ENCODE results near the gene IFNL4. TPM values are rescaled to one million over a fixed set of nuclear protein-coding genes. Genes with fewer than 3 reads are reported as not detected.
"Not testable (repeated sequence)": the region's sequence is repeated elsewhere in the genome, so short reads cannot be mapped to it uniquely, and the experiment has no call there.

IFNL4 gene
- total RNA-seq, 1 donor from 2014 or later, result not detected

- no peaks in the 10 kb centered on the region for H3K36me3 Mint-ChIP-seq (ENCODE audit: low read depth)
Measured at GRCh38 chr19:39230096-39230764, 18.4 kb downstream of the IFNL4 start.

GRCh38 chr19:39224910-39225309 is 23.7 kb downstream of the IFNL4 start:
- intact Hi-C loops (cut with micrococcal nuclease), result no loop called here
- DNase-seq (ENCODE audit: low spot score), result no peak

More at GRCh38 chr19:39230096-39230764, 18.4 kb downstream of the IFNL4 start:
- H3K27me3 Mint-ChIP-seq (ENCODE audit: insufficient read depth), result peaks cover 13% of the 10 kb centered on the region
- DNase-seq (ENCODE audit: low spot score), result no peak
- H3K4me3 Mint-ChIP-seq, result no peak overlapping the region
- no peaks in the 10 kb centered on the region for H3K9me3 Mint-ChIP-seq
- intact Hi-C loops (cut with micrococcal nuclease), result no loop called here
- H3K27ac Mint-ChIP-seq, result no peak overlapping the region
- no peaks in the 10 kb centered on the region for H3K4me1 Mint-ChIP-seq (ENCODE audit: low read depth)

GRCh38 chr19:39223703-39224279 is 24.9 kb downstream of the IFNL4 start:
- no peak for DNase-seq (ENCODE audit: low spot score)

More at GRCh38 chr19:39224910-39225309, 23.7 kb downstream of the IFNL4 start:
- Mint-ChIP-seq H3K4me3 (no peak overlapping the region), H3K4me1 (ENCODE audit: low read depth) (no peaks in the 10 kb centered on the region), H3K27ac (no peak overlapping the region), H3K9me3 (no peaks in the 10 kb centered on the region), H3K36me3 (ENCODE audit: low read depth) (no peaks in the 10 kb centered on the region), H3K27me3 (ENCODE audit: insufficient read depth) (peaks cover 20% of the 10 kb centered on the region)

GRCh38 chr19:39219108-39219507 is 29.5 kb downstream of the IFNL4 start:
- H3K27ac Mint-ChIP-seq; H3K9me3 Mint-ChIP-seq; H3K4me1 Mint-ChIP-seq (ENCODE audit: low read depth); DNase-seq (ENCODE audit: low spot score); H3K4me3 Mint-ChIP-seq; H3K36me3 Mint-ChIP-seq (ENCODE audit: low read depth); intact Hi-C loops (cut with micrococcal nuclease): not testable (repeated sequence)
- peaks cover 12% of the 10 kb centered on the region for H3K27me3 Mint-ChIP-seq (ENCODE audit: insufficient read depth)

More at GRCh38 chr19:39223703-39224279, 24.9 kb downstream of the IFNL4 start:
- Mint-ChIP-seq H3K4me1 (ENCODE audit: low read depth) (no peaks in the 10 kb centered on the region), H3K36me3 (ENCODE audit: low read depth) (no peaks in the 10 kb centered on the region), H3K27me3 (ENCODE audit: insufficient read depth) (peaks cover 19% of the 10 kb centered on the region), H3K4me3 (no peak overlapping the region), H3K27ac (no peak overlapping the region), H3K9me3 (no peaks in the 10 kb centered on the region)
- intact Hi-C loops (cut with micrococcal nuclease), result no loop called here

GRCh38 chr19:39218230-39219007 is 30.2 kb downstream of the IFNL4 start:
- no peak overlapping the region for H3K4me3 Mint-ChIP-seq
- no peak overlapping the region for H3K27ac Mint-ChIP-seq
- no peak for DNase-seq (ENCODE audit: low spot score)
- peaks cover 12% of the 10 kb centered on the region for H3K27me3 Mint-ChIP-seq (ENCODE audit: insufficient read depth)
- no peaks in the 10 kb centered on the region for H3K4me1 Mint-ChIP-seq (ENCODE audit: low read depth)
- H3K9me3 Mint-ChIP-seq, result no peaks in the 10 kb centered on the region
- no peaks in the 10 kb centered on the region for H3K36me3 Mint-ChIP-seq (ENCODE audit: low read depth)
- intact Hi-C loops (cut with micrococcal nuclease), result no loop called here

- no peak overlapping the region for H3K4me3 Mint-ChIP-seq
Measured at GRCh38 chr19:39217094-39217493, 31.6 kb downstream of the IFNL4 start.

GRCh38 chr19:39215323-39215722 is 33.3 kb downstream of the IFNL4 start:
- H3K27me3 Mint-ChIP-seq (ENCODE audit: insufficient read depth); H3K4me1 Mint-ChIP-seq (ENCODE audit: low read depth); intact Hi-C loops (cut with micrococcal nuclease); H3K9me3 Mint-ChIP-seq; H3K36me3 Mint-ChIP-seq (ENCODE audit: low read depth); H3K4me3 Mint-ChIP-seq; DNase-seq (ENCODE audit: low spot score); H3K27ac Mint-ChIP-seq: not testable (repeated sequence)

More at GRCh38 chr19:39217094-39217493, 31.6 kb downstream of the IFNL4 start:
- no peaks in the 10 kb centered on the region for H3K36me3 Mint-ChIP-seq (ENCODE audit: low read depth)
- intact Hi-C loops (cut with micrococcal nuclease), result no loop called here
- no peaks in the 10 kb centered on the region for H3K9me3 Mint-ChIP-seq
- peaks cover 7% of the 10 kb centered on the region for H3K27me3 Mint-ChIP-seq (ENCODE audit: insufficient read depth)
- no peak overlapping the region for H3K27ac Mint-ChIP-seq
- DNase-seq (ENCODE audit: low spot score), result no peak
- H3K4me1 Mint-ChIP-seq (ENCODE audit: low read depth), result no peaks in the 10 kb centered on the region

- intact Hi-C loops (cut with micrococcal nuclease), result loop anchor here (1.0 kb wide), 2 partner anchors 116 to 199 kb away; no protein-coding TSS in a partner anchor
- DNase-seq (ENCODE audit: low spot score), result peak; percentile 38
- Mint-ChIP-seq H3K27ac (no peak overlapping the region), H3K4me3 (no peak overlapping the region), H3K4me1 (ENCODE audit: low read depth) (no peaks in the 10 kb centered on the region), H3K27me3 (ENCODE audit: insufficient read depth) (peaks cover 4% of the 10 kb centered on the region), H3K9me3 (no peaks in the 10 kb centered on the region), H3K36me3 (ENCODE audit: low read depth) (no peaks in the 10 kb centered on the region)
Measured at GRCh38 chr19:39212375-39212742, 36.3 kb downstream of the IFNL4 start.

GRCh38 chr19:39211731-39212374 is 36.8 kb downstream of the IFNL4 start:
- no peak overlapping the region for H3K4me3 Mint-ChIP-seq
- H3K27ac Mint-ChIP-seq, result no peak overlapping the region
- DNase-seq (ENCODE audit: low spot score), result no peak
- H3K27me3 Mint-ChIP-seq (ENCODE audit: insufficient read depth), result no peaks in the 10 kb centered on the region
- H3K36me3 Mint-ChIP-seq (ENCODE audit: low read depth), result no peaks in the 10 kb centered on the region
- no peaks in the 10 kb centered on the region for H3K4me1 Mint-ChIP-seq (ENCODE audit: low read depth)
- intact Hi-C loops (cut with micrococcal nuclease), result loop anchor here (1.0 kb wide), 2 partner anchors 116 to 199 kb away; no protein-coding TSS in a partner anchor
- no peaks in the 10 kb centered on the region for H3K9me3 Mint-ChIP-seq

- Mint-ChIP-seq H3K4me1 (ENCODE audit: low read depth) (no peaks in the 10 kb centered on the region), H3K4me3 (no peak overlapping the region), H3K9me3 (no peaks in the 10 kb centered on the region), H3K27me3 (ENCODE audit: insufficient read depth) (peaks cover 12% of the 10 kb centered on the region), H3K36me3 (ENCODE audit: low read depth) (no peaks in the 10 kb centered on the region), H3K27ac (no peak overlapping the region)
- intact Hi-C loops (cut with micrococcal nuclease), result no loop called here
- DNase-seq (ENCODE audit: low spot score), result no peak
Measured at GRCh38 chr19:39209196-39209595, 39.5 kb downstream of the IFNL4 start.

- H3K36me3 Mint-ChIP-seq (ENCODE audit: low read depth), result no peaks in the 10 kb centered on the region
- H3K4me1 Mint-ChIP-seq (ENCODE audit: low read depth), result no peaks in the 10 kb centered on the region
- H3K9me3 Mint-ChIP-seq, result no peaks in the 10 kb centered on the region
- intact Hi-C loops (cut with micrococcal nuclease), result no loop called here
- H3K4me3 Mint-ChIP-seq, result no peak overlapping the region
- DNase-seq (ENCODE audit: low spot score), result no peak
- H3K27me3 Mint-ChIP-seq (ENCODE audit: insufficient read depth), result peaks cover 13% of the 10 kb centered on the region
- H3K27ac Mint-ChIP-seq, result no peak overlapping the region
Measured at GRCh38 chr19:39208175-39208795, 40.4 kb downstream of the IFNL4 start.

- DNase-seq (ENCODE audit: low spot score), result no peak
- Mint-ChIP-seq H3K4me3 (no peak overlapping the region), H3K27me3 (ENCODE audit: insufficient read depth) (peaks cover 19% of the 10 kb centered on the region), H3K4me1 (ENCODE audit: low read depth) (no peaks in the 10 kb centered on the region), H3K36me3 (ENCODE audit: low read depth) (no peaks in the 10 kb centered on the region), H3K27ac (no peak overlapping the region), H3K9me3 (no peaks in the 10 kb centered on the region)
- intact Hi-C loops (cut with micrococcal nuclease), result no loop called here
Measured at GRCh38 chr19:39207293-39207836, 41.3 kb downstream of the IFNL4 start.

Data from activated T-helper 1 cell treated with anti-CD3 and anti-CD28 coated beads, Interleukin-12 subunit alpha, Interleukin-12 subunit beta, Interleukin-2, Interleukin-4 antibody, amounts not matched to agents 30 ng/mL and 10 ng/mL and 1 ng/mL, durations not matched to agents 14 hours and 24 hours and 36 hours (primary cell).